Measurements from ENCODE around the gene ITPRIP. TPM values are rescaled to one million over a fixed set of nuclear protein-coding genes. Genes with fewer than 3 reads are reported as not detected.

Gene ITPRIP
- total RNA-seq, 1 experiment from 2014 or later, result 5.3 TPM

DNA sequence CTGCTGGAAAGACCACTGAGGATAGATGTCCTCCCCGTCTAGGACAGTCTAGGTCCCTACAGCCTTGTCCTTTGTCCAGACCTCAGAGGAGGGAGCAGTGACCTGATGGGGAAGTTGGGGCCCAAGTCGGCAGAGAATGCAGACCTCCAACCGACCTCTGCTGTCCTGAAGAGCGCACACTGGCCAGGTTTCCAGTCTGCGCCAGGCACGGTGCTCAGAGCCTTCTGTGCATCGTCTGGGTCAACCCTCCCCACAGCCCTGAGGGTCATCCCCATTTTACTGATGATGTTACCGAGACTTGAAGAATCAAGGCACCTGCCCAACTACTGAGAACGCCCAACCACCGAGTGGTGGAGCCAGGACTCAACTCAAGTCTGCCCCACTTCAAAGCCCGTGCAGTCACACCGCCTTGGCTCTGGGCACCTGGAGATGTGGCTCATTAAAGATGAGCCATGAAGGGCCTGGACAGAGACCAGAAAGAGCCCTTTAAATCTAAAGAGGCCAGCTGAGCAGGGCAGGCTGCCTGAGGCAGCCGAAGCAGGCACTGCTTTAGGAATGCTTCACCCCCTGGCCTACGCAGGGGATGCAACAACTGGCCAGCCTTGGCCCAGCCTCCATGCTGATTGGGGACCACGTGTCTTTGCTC lies 4.4 kb downstream of the ITPRIP start:
- no peak overlapping the region for H3K4me3 ChIP-seq
- no peaks in the 10 kb centered on the region for H3K36me3 ChIP-seq
- no peaks in the 10 kb centered on the region for H3K27me3 ChIP-seq
- DNase-seq, result no peak
- H3K9me3 ChIP-seq (replicated peaks), result no peaks in the 10 kb centered on the region
- H3K27ac ChIP-seq, result no peak overlapping the region
- H3K4me1 ChIP-seq, result no peaks in the 10 kb centered on the region

GRCh38 chr10:104333032-104333727 lies 5.1 kb downstream of the ITPRIP start:
- no peaks in the 10 kb centered on the region for H3K4me1 ChIP-seq
- no peak overlapping the region for H3K4me3 ChIP-seq
- DNase-seq, result no peak
- H3K27ac ChIP-seq, result no peak overlapping the region
- H3K9me3 ChIP-seq (replicated peaks), result no peaks in the 10 kb centered on the region
- no peaks in the 10 kb centered on the region for H3K36me3 ChIP-seq
- no peaks in the 10 kb centered on the region for H3K27me3 ChIP-seq

DNA sequence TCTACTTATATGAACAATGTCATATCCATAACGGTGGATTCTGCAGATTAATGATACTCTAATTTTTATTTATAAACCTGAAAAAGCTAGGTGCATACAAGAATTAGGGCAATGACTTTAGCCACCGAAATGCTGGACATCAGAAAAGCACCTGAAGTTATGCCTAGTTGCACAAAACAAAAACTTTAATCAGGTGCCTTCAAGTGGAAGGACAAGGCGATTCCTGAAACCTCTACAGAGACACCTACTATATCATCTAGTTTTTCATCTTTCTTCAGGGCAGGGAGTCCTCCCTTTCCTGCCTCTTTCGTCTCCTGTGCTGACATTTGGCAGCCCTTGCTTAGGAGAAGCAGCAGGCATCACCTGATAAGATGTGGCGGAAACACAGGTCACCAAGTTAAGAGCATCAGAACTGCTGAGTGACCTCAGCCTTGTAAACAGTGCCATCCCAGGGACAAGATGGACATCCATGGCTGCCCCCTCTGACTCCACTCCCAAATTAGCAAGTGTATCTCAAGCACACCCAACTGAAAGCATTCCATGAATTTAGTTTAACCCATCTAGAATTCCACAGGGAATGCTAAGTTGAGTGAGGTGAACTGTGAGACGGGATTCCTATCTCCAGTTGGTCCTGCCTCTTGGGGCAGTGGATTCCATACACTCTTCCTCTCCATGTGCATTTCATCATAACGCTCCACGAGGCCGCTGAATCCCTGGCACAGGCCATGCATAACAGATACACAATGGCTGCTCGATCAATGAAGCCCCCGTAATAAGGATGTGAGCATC lies 5.8 kb downstream of the ITPRIP start:
- H3K36me3 ChIP-seq, result no peaks in the 10 kb centered on the region
- no peak for DNase-seq
- H3K27me3 ChIP-seq, result no peaks in the 10 kb centered on the region
- H3K27ac ChIP-seq, result no peak overlapping the region
- H3K4me3 ChIP-seq, result no peak overlapping the region
- no peaks in the 10 kb centered on the region for H3K4me1 ChIP-seq
- H3K9me3 ChIP-seq (replicated peaks), result no peaks in the 10 kb centered on the region

- Histone ChIP-seq H3K27ac (no peak overlapping the region), H3K4me1 (no peaks in the 10 kb centered on the region), H3K27me3 (no peaks in the 10 kb centered on the region), H3K4me3 (no peak overlapping the region), H3K36me3 (no peaks in the 10 kb centered on the region), H3K9me3 (replicated peaks) (no peaks in the 10 kb centered on the region)
- no peak for DNase-seq
These were observed 6.9 kb downstream of the ITPRIP start for GRCh38 chr10:104331208-104331838.

DNA sequence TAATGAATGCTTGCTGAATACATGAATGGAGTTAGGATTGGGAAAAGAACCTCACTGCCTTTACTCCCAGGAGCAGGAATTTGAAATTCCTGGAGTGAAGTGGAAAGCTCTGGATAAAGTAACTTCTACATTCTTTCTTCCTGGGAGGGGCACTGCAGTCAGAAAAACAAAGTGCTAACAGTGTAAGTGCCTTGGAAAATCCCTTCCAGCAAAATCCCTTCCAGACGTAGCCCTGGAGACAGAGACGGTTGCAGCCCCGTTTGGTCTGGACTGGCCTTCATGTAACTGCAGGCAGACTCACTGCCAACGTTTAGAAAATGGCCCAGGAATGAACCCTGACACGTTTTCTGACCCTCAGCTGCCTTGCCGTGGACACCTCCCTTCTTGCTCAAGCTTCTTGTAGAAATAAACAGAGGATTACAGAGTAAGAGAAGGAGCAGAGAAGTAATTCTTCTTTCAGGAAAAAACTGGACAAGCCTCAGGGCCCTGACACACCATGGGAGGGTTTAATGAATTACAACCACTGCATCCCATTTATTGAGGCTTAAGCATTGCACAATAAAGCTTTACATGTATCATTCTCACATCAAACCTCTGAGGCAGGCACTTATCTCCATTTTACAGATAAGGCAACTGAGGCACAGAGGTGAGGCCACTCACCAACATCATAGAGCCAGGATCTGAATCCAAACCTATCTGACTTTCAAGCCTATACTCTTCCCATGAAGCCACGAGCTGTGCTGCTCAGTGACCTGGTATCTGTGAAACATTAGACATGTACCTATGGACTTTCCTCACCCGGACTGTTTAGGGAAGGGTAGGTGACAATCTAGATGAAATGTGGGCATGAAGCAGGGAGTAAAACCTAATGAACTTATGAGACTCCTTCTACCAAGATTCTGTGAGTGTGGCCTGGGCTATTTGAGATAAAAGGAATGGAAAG lies 7.8 kb downstream of the ITPRIP start:
- DNase-seq, result no peak
- Histone ChIP-seq H3K9me3 (replicated peaks) (no peaks in the 10 kb centered on the region), H3K27me3 (no peaks in the 10 kb centered on the region), H3K36me3 (no peaks in the 10 kb centered on the region), H3K4me1 (no peaks in the 10 kb centered on the region), H3K4me3 (no peak overlapping the region), H3K27ac (no peak overlapping the region)

DNA sequence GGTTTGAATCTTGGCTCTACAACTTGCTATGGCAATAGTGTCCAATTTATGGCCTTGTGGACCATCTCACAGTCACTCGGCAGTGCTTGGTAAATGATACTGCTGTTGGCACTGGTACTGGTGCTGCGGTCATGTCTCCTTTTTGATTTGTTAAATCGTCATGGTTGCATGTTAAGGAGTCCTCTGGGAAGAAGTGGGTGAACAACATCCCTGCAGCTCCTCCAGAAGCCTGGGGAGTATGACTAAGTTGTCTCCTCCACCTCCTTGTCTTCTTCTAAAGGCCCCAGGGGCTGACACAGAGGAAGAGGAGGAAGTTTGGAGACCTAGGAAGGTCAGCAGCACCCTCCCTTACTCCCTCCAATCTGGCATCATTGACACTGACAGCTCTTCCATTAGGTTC lies 8.5 kb downstream of the ITPRIP start:
- H3K27ac ChIP-seq, result no peak overlapping the region
- H3K4me3 ChIP-seq, result no peak overlapping the region
- no peaks in the 10 kb centered on the region for H3K4me1 ChIP-seq
- no peaks in the 10 kb centered on the region for H3K27me3 ChIP-seq
- no peaks in the 10 kb centered on the region for H3K9me3 ChIP-seq (replicated peaks)
- no peaks in the 10 kb centered on the region for H3K36me3 ChIP-seq
- DNase-seq, result no peak

DNA sequence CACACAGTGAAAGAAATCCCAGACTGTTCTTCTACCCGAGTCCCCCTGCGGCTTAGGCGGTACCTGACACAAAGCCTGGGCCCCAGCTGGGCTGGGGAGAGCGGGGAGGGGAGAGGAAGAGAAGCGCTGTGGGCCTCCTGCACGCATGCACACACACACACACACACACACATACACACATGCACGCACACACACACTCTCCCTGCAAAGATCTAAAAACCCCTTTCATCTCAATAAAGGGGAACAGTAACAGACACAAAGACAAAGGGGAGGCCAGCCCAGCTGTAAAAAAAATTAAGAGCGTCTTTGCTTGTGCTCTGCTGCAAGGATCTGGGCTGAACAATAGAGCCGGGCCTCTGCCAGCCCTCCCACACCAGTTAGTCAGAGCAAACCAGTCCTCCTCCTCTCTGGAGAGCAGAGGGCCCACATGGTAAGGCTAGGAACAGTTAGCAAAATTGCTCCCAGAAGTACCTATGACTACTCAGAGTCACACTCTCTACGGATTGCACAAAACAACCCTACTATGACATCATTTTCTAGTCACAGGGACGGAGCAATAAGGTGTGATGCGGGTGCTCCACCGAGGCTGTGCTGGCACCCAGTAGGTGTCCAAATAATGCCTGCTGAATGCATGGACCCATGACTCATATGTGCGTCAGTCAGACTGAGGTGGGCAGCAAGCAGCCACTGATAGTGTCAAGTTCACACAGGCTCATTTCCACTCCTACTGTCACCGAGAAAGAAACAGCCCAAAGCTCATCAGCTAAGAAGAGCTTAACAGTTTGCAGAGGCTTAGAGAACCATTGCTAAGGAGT lies 9.2 kb downstream of the ITPRIP start:
- Histone ChIP-seq H3K27ac (no peak overlapping the region), H3K36me3 (no peaks in the 10 kb centered on the region), H3K9me3 (replicated peaks) (no peaks in the 10 kb centered on the region), H3K27me3 (no peaks in the 10 kb centered on the region), H3K4me3 (no peak overlapping the region), H3K4me1 (no peaks in the 10 kb centered on the region)
- DNase-seq, result no peak

- no peak for DNase-seq
- no peak overlapping the region for H3K4me3 ChIP-seq
These were observed 9.7 kb downstream of the ITPRIP start for GRCh38 chr10:104328646-104328895.

DNA sequence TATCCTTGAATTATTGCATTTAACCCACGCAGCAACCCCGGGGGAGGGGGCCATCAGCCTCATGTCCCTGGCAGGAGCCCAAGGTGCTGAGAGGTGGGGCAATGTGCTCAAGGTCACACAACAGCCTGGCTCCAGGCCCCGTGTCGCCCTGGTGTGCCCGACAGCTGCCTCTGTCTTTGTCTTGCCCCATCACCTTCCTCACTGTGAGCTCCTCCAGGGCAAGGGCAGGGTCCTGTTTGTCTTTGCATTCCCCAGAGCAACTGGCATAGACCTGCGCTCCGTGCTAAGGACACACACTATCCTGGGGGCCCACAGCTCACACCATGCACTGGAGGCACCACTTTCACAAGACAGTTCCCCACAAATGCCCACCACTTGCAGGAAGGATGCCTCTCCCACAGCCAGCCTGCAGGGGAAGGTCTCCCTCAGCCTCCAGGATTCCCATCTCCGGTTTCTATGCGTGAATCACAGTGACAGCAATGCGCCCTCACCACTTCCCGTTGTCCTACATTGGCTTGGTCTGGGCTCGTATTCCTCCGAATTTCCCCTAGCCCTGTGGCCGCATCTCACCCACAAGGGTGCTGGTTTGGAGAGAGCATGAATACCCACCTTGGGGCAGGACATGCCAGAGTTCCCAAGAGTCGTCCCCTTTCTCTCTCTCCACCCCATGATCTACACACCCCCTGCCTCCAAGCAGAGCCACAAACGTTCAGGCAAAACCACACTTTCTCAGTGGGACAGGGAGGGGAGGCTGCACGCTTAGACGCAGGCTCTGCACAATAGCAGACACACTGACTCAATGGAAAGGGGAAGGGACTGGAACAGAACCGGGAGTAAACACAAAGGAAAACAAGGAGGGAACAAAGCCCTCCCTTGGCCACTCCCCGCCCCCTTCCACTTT lies 10.3 kb downstream of the ITPRIP start:
- no peak for DNase-seq
- Histone ChIP-seq H3K27ac (no peak overlapping the region), H3K4me3 (no peak overlapping the region), H3K36me3 (no peaks in the 10 kb centered on the region), H3K27me3 (no peaks in the 10 kb centered on the region), H3K9me3 (replicated peaks) (no peaks in the 10 kb centered on the region), H3K4me1 (no peaks in the 10 kb centered on the region)

More at GRCh38 chr10:104328646-104328895, 9.7 kb downstream of the ITPRIP start:
- Histone ChIP-seq H3K4me1 (no peaks in the 10 kb centered on the region), H3K36me3 (no peaks in the 10 kb centered on the region), H3K9me3 (replicated peaks) (no peaks in the 10 kb centered on the region), H3K27ac (no peak overlapping the region), H3K27me3 (no peaks in the 10 kb centered on the region)

DNA sequence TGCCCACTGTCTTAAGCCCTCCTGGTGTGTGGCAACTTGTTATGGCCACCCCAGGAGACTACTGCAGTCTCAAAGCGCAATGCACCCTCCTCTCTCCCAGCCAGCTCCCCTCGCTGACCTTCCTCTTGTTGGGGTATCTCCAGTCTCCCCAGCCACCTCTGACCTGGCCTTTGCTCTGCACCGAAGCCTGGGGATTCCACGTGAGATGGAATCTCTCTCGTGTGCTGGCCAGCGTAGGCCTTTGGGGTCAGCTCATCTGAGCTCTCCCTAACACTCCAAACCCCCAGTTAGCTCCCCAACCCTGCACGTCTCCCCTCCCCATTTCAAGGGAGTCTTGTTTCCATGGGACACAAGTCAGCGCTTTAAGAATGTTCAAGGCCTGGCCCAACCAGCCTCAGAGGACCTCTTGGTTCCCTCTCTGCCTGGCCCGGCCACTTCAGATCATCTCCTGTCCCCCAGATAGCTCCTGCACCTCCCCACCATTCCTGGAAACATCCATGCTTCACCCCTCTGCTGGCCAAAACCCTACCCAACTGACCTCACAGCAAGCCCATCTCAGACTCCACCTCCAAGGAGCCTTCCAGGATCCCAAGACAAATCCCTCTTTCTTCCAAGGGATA lies 11.2 kb downstream of the ITPRIP start:
- Histone ChIP-seq H3K27me3 (no peaks in the 10 kb centered on the region), H3K27ac (no peak overlapping the region), H3K4me1 (no peaks in the 10 kb centered on the region), H3K4me3 (no peak overlapping the region), H3K9me3 (replicated peaks) (no peaks in the 10 kb centered on the region), H3K36me3 (no peaks in the 10 kb centered on the region)
- no peak for DNase-seq

- no peaks in the 10 kb centered on the region for H3K9me3 ChIP-seq (replicated peaks)
- H3K27me3 ChIP-seq, result no peaks in the 10 kb centered on the region
- no peak for DNase-seq
- no peak overlapping the region for H3K4me3 ChIP-seq
- no peak overlapping the region for H3K27ac ChIP-seq
- no peaks in the 10 kb centered on the region for H3K4me1 ChIP-seq
- no peaks in the 10 kb centered on the region for H3K36me3 ChIP-seq
These were observed 12.5 kb downstream of the ITPRIP start for GRCh38 chr10:104325436-104326435.

- Histone ChIP-seq H3K36me3 (no peaks in the 10 kb centered on the region), H3K4me3 (no peak overlapping the region), H3K27me3 (no peaks in the 10 kb centered on the region), H3K4me1 (0 out of 2 replicates have a peak, but pooled peaks cover 3% of the 10 kb centered on the region), H3K27ac (no peak overlapping the region), H3K9me3 (replicated peaks) (no peaks in the 10 kb centered on the region)
- no peak for DNase-seq
These were observed 13.3 kb downstream of the ITPRIP start for GRCh38 chr10:104324931-104325330.

All from SJCRH30 (cell line).